HEK293 (cell line): Measurements from ENCODE around the gene KIF7.
A peak's percentile ranks its signal among the peaks of the same experiment; 100 is the strongest.

Experiments used
- CTCF ChIA-PET: fragments of 350-600 bp; formaldehyde crosslinking; extraction: SDS; loops from one replicate; lab custom pipeline; 2021; ENCODE audit warnings: antibody characterized with exemption; lab: Yijun Ruan, JAX
- POLR2A ChIA-PET: fragments of 300-600 bp; formaldehyde crosslinking; extraction: SDS; loops from one replicate; lab custom pipeline; 2020; ENCODE audit warnings: antibody characterized with exemption, inconsistent platforms; lab: Yijun Ruan, JAX
- H3K27ac ChIP-seq: fragments of 200-500 bp; sonication (Bioruptor generic); 2 replicates; pipeline ENCODE4 v1.5.1; 2014; ENCODE audit warnings: low read depth, low read length, control low read depth, inconsistent platforms; ENCODE audit errors: extremely low read depth
- H3K36me3 ChIP-seq, 2 experiments: fragments of 200-500 bp in 1 of 2; sonication (Bioruptor generic) in 1 of 2; 1 replicate in 1 of 2; 2 replicates in 1 of 2; pipeline ENCODE4 v1.5.1; 2014 to 2017; ENCODE audit warnings: inconsistent platforms in 2 of 2, low read length in 2 of 2; ENCODE audit not compliant: control insufficient read depth in 2 of 2, insufficient read depth in 1 of 2
- H3K4me1 ChIP-seq: fragments of 200-500 bp; sonication (Bioruptor generic); 2 replicates; pipeline ENCODE4 v1.5.1; 2014; ENCODE audit warnings: mild to moderate bottlenecking, low read length, inconsistent platforms; ENCODE audit not compliant: control insufficient read depth, insufficient read depth
- H3K4me3 ChIP-seq: 2 replicates; pipeline ENCODE4 v1.5.1; 2011; ENCODE audit warnings: low read depth, mild to moderate bottlenecking, control low read depth, low read length, moderate library complexity
- H3K9me3 ChIP-seq: fragments of 200-500 bp; sonication (Bioruptor generic); 2 replicates; pipeline ENCODE4 v1.5.1; 2014; ENCODE audit warnings: low read depth, low read length, inconsistent platforms; ENCODE audit not compliant: control insufficient read depth, insufficient read depth
- GLIS1 ChIP-seq: fragments of 450-650 bp; formaldehyde crosslinking; IDR thresholded peaks from 2 replicates; pipeline ENCODE4 v1.5.1; 2016; ENCODE audit warnings: missing biosample characterization, missing genetic modification characterization
- HOXA7 ChIP-seq: sonication (generic); formaldehyde crosslinking; IDR thresholded peaks from 2 replicates; pipeline ENCODE4 v1.8.1; 2022; ENCODE audit warnings: missing genetic modification reagents, borderline replicate concordance
- PRDM2 ChIP-seq: fragments of 450-650 bp; formaldehyde crosslinking; IDR thresholded peaks from 2 replicates; pipeline ENCODE4 v1.5.1; 2016; ENCODE audit warnings: missing biosample characterization, missing genetic modification characterization, borderline replicate concordance
- YY2 ChIP-seq: fragments of 450-650 bp; formaldehyde crosslinking; IDR thresholded peaks from 2 replicates; pipeline ENCODE4 v1.5.1; 2016; ENCODE audit warnings: missing biosample characterization, missing genetic modification characterization
- ZBTB44 ChIP-seq: fragments of 450-650 bp; IDR thresholded peaks from 2 replicates; pipeline ENCODE4 v1.5.1; 2018; ENCODE audit warnings: missing biosample characterization, mild to moderate bottlenecking, missing genetic modification characterization
- ZNF223 ChIP-seq: fragments of 450-650 bp; formaldehyde crosslinking; IDR thresholded peaks from 2 replicates; pipeline ENCODE4 v1.5.1; 2016; ENCODE audit warnings: missing biosample characterization, missing genetic modification characterization
- ZNF266 ChIP-seq: fragments of 450-650 bp; formaldehyde crosslinking; IDR thresholded peaks from 2 replicates; pipeline ENCODE4 v1.5.1; 2016; ENCODE audit warnings: missing biosample characterization, missing genetic modification characterization, low read depth
- ZNF280C ChIP-seq: fragments of 450-650 bp; formaldehyde crosslinking; IDR thresholded peaks from 2 replicates; pipeline ENCODE4 v1.5.1; 2016; ENCODE audit warnings: missing biosample characterization, missing genetic modification characterization
- ZNF324 ChIP-seq: fragments of 450-650 bp; formaldehyde crosslinking; IDR thresholded peaks from 2 replicates; pipeline ENCODE4 v1.5.1; 2016; ENCODE audit warnings: missing biosample characterization, missing genetic modification characterization
- ZNF350 ChIP-seq: fragments of 450-650 bp; formaldehyde crosslinking; IDR thresholded peaks from 2 replicates; pipeline ENCODE4 v1.5.0; 2017; ENCODE audit warnings: missing biosample characterization, mild to moderate bottlenecking, missing genetic modification characterization
- ZNF510 ChIP-seq: fragments of 450-650 bp; formaldehyde crosslinking; IDR thresholded peaks from 2 replicates; pipeline ENCODE4 v1.5.1; 2018; ENCODE audit warnings: mild to moderate bottlenecking, missing genetic modification characterization, missing biosample characterization; ENCODE audit not compliant: insufficient replicate concordance
- ZNF645 ChIP-seq: fragments of 450-650 bp; formaldehyde crosslinking; IDR thresholded peaks from 2 replicates; pipeline ENCODE4; 2016; ENCODE audit warnings: missing biosample characterization, missing genetic modification characterization
- ZNF658 ChIP-seq: fragments of 450-650 bp; formaldehyde crosslinking; IDR thresholded peaks from 2 replicates; pipeline ENCODE4; 2016; ENCODE audit warnings: missing biosample characterization, missing genetic modification characterization
- ZNF692 ChIP-seq: fragments of 450-650 bp; formaldehyde crosslinking; IDR thresholded peaks from 2 replicates; pipeline ENCODE4 v1.5.1; 2016; ENCODE audit warnings: missing biosample characterization, missing genetic modification characterization
- ZNF704 ChIP-seq: fragments of 450-650 bp; formaldehyde crosslinking; IDR thresholded peaks from 2 replicates; pipeline ENCODE4 v1.5.1; 2016; ENCODE audit warnings: missing biosample characterization, missing genetic modification characterization
- ZNF777 ChIP-seq: fragments of 450-650 bp; formaldehyde crosslinking; IDR thresholded peaks from 2 replicates; pipeline ENCODE4 v1.5.1; 2017; ENCODE audit warnings: missing biosample characterization, missing genetic modification characterization, borderline replicate concordance

KIF7 gene

GRCh38 chr15:89627256-89627970, 27.9 kb downstream of the KIF7 start:
- Histone ChIP-seq H3K4me1 (no peaks in the 10 kb centered on the region), H3K9me3 (no peaks in the 10 kb centered on the region), H3K27ac (peak overlapping the region; percentile 40; the same call in 1 of the 2 replicates), H3K4me3 (no peak overlapping the region), H3K36me3 (peaks cover 70 to 98% of the 10 kb centered on the region in 2 experiments)
- TF ChIP-seq ZNF658 (no peak), ZNF777 (tag by site-specific recombination) (no peak), ZNF510 (tag by site-specific recombination) (no peak), ZNF692 (tag by site-specific recombination) (no peak), ZNF266 (tag by site-specific recombination) (no peak), ZNF324 (tag by site-specific recombination) (no peak), ZNF645 (tag by site-specific recombination) (no peak), HOXA7 (CRISPR knock-in tag) (no peak), ZNF280C (tag by site-specific recombination) (no peak), ZNF704 (tag by site-specific recombination) (no peak)
- ChIA-PET CTCF (interaction anchor here (0.6 to 1.3 kb wide), 3 partner anchors 19 to 1199 kb away, joined by 3 read pairs; no protein-coding TSS in a partner anchor), POLR2A (no interaction called here)

GRCh38 chr15:89625716-89626115, 29.6 kb downstream of the KIF7 start:
- H3K4me3 ChIP-seq = no peak overlapping the region
- peaks cover 74 to 98% of the 10 kb centered on the region in 2 experiments for H3K36me3 ChIP-seq
- ChIA-PET POLR2A (no interaction called here), CTCF (interaction anchor here (0.6 to 0.7 kb wide), 2 partner anchors 21 to 25 kb away, joined by 3 to 4 read pairs; no protein-coding TSS in a partner anchor)
- H3K4me1 ChIP-seq = no peaks in the 10 kb centered on the region
- peak overlapping the region; percentile 13; the same call in 1 of the 2 replicates for H3K27ac ChIP-seq
- TF ChIP-seq ZNF266 (tag by site-specific recombination) (no peak), ZBTB44 (tag by site-specific recombination) (no peak), ZNF223 (tag by site-specific recombination) (no peak), PRDM2 (no peak), GLIS1 (tag by site-specific recombination) (peak; percentile 45), ZNF350 (tag by site-specific recombination) (no peak), YY2 (tag by site-specific recombination) (no peak)
- no peaks in the 10 kb centered on the region for H3K9me3 ChIP-seq
